ENCODE measurements around the gene GRIN3A.
"Not testable (repeated sequence)": the region's sequence is repeated elsewhere in the genome, so short reads cannot be mapped to it uniquely, and the experiment has no call there.

Gene GRIN3A

DNA sequence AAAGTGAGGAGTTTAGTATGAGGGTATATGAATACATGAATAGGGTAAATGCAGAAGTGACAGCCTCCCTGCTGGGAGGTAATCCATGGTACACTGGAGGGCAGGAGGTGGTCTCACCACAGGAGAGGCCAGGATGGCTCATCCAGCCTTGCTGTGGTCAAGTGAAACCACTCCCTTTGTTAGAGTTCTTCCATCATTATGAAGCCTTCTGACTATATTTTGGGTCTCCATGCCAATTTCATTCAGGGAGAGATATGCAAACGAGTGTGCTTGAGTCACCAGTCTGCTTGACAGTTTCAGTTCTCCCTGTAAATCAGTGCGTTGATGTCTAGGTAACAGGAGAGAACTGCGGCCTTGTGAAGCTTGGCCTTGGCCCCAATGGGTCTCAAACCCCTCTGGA, 160.1 kb downstream of the GRIN3A start:
- no peak for DNase-seq (ENCODE audit: low read depth)

DNA sequence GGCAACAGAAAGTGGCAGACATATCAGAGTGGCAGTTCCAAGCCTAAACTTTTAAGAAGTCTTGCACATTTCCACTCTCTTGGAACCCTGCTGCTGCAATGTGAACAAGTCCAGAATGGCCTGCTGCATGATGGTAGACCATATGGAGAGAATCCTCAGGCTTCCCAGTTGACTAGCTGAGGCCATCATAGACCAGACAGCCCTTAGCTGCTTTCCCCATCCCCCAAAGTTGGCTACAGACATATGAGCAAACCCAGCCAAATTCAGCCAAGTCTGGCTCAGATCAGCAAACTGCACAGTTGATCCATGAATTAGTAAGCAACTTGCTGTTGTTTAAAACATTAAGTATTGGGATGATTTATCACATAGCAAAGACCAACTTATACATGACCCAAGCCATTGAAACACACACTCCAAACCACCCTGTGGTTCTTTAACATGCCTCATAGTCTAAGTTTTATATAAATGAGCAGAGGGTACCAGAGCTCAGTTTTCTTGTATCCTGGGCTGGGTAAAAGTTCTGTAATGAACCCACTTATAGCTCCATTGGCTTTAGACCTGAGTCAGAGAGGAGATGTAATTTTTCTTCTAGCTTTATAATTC, 163.6 kb downstream of the GRIN3A start:
- no peak for DNase-seq (ENCODE audit: low read depth)

DNA sequence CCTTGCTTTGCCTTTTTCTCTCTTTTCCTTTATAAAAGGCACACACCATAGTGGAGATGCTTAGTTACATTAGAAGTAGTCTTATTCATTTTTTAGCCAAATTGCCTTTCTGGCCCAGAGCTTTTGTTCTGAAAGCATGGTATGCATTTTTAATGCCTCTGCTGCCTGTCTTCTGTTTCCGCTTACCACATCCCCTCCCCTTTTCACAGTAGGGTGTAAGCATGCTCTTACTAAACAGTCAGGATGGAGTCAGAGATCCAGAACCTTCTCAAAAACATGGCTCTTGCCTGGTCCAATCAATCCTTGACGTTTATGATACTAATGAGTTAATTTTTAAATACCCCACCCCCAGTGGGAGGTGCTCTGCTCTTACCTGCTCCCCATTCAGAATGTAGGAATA, 166.1 kb downstream of the GRIN3A start:
- no peak for DNase-seq (ENCODE audit: low read depth)

DNA sequence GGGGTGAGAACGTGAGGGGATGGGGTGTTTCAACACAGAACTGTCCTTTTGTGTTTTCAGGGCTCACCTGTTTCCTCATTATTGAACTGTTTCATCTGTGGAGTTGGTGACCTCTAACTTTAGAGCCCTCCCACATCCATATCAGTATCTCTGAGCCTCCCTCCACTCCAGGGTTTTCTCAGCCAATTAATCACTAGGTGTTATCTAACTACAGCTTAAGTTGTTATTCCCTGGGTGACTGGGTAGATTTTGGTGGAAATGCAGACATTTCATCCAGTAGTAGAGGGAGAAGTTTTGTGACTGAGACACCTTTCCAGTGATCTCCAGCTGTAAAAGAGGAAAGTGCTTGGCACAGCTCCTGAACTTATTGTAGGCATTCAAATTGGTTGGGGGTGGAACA, 167.3 kb downstream of the GRIN3A start:
- DNase-seq (ENCODE audit: low read depth): no peak

DNA sequence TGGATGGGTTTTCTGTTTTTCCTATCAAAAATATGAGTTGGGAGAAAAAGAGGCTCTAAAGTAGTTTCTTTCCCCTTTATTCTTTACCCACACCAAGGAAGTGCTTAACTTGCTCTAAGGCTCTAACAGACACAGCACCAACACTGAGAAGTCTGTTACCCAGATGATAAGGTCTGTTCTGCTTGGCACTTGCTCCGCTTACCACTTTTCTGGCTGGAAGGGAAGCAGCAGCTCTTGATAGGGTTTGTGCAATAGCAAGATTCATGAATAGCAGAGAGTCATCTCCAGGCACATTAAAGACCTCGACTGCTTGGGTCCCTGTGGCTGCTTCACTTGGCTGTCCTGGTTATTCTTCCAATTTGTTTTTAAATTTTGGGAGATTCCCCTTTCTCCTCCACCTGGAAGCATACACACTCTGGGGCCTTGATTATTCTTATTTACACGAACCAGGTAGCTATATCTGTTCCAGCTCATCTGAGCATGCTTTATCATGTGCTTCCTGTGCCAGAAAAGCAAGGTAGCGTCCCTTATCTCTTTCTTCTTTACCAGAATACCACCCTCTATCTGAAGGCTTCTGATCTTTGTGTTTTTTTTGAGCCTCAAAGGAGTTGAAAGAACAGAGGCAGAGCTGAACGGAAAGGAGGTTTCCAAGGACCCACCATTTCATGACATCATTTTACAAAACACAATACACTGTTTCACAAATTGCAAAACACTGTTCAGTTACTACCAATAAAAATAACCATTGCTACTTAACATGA, 168.5 kb downstream of the GRIN3A start:
- no peak for DNase-seq (ENCODE audit: low read depth)

DNA sequence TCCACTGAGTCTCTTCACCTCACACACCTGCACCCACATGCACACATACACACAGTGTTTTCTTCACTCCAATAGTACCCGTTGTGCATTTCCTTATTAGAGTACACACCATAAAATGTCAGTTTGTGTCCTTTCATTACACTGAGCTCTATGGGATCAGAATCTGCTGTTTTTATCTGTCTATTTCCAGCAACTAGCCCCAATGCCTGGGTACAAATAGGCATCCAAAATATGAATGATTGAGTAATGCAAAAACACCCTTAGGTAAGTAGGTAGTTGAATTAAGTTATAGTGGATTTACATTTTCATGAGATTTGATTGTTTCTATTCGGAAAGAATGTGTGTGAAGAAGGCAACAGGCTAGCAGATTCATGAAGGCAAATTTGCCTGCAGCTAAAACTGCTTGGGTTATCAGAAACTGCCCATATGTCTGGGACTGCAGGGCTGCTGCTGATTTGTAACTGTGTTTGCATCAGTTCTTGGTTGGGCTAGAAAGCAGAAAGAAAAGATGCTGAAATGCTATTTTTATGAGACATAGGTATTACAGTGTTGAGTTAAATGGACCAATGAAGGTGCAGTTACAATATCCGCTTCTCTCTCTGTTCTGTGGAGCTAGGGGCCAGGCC, 170.6 kb downstream of the GRIN3A start:
- no peak for DNase-seq (ENCODE audit: low read depth)

DNA sequence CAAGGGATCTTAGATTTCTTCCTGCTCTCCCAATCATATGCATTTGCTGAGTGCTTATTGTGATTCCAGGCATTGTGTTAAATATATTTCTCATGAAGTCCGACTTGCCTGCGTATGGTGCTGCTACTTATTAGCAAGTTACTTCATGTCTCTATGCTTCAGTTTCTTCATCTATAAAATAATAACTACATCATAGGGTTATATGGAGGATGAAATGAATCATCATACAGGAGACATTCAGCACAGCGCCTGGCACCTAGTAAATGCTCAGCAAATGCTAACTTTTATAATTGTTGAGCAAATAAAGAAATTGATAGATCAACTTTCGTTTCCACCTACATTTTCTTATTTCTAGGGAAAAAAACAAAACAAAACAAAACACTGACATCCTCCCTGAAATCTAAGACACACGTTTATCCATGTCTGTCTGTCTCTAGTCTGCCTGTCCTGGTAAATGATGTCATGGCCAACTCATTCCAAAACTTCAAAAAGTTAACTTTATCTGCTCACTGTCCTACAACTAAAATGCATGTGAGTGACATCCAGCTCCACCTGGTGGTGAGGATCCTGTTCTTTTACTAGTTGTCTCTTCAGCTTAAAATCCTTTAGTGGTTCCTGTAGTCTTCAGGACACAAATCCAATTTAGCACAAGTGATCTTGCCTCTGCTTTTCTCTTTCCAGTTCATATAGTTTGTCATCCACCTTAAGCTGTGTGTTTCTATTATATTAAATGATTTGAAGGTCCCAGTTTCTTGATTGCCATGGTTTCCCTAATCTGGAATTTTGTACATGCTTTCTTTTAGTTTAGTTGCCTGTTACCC, 171.3 kb downstream of the GRIN3A start:
- no peak for DNase-seq (ENCODE audit: low read depth)

DNA sequence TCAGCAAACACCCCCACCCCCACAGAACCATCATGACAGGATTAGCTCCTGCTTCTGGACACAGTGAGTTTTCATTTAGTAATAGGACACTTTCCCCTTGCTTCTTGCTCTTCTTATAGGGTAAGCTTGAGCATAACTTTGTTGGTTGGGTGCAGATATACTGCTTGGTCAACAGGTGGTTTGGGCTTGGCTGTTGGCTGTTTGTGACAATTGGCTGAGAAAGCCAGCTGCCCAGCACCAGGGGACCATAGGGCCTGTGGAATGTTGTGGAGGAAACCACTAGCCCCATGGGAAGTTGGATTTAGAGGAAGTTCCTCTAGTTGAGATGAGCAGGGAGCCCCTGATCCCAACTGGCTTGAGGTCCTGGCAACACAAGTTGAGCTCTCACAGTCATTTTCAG, 174.2 kb downstream of the GRIN3A start:
- no peak for DNase-seq (ENCODE audit: low read depth)

DNA sequence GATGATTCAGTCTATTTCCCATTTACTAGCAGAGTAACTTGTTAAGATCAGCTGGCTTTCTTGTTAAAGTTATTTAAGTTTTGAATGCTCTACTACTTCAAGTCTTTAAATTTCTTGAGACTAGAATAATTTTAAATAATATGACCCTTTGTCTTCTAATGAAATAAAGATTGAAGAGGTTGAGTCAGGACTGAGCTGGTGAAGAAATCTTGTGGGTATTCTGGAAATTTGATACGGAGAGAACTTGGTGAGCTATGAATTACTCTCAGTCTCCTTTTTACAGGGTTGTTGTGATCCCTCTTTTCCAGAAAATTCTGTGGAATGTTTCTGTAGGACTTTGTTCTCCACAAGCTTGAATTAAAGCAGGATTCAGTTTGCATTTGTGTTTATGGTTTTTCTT, 175.5 kb downstream of the GRIN3A start:
- no peak for DNase-seq (ENCODE audit: low read depth)

DNA sequence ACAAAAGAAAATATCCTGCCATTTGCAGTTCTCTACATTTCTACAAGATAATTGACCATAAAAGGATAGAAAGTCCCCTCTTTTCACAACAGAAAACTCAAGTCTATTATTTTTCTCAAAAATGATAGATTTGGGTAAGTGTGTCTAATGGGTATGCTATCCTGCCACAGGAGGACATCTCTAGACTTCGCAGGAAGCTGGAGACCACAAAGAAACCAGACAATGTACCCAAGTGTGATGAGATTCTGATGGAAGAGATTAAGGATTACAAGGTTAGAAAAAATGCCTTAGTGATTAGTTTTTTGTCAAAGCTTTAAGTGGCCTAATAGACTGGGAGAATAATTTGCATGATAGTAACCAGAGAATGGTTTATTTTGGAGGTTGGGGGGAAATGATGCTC, 176.7 kb downstream of the GRIN3A start:
- DNase-seq (ENCODE audit: low read depth): no peak

DNA sequence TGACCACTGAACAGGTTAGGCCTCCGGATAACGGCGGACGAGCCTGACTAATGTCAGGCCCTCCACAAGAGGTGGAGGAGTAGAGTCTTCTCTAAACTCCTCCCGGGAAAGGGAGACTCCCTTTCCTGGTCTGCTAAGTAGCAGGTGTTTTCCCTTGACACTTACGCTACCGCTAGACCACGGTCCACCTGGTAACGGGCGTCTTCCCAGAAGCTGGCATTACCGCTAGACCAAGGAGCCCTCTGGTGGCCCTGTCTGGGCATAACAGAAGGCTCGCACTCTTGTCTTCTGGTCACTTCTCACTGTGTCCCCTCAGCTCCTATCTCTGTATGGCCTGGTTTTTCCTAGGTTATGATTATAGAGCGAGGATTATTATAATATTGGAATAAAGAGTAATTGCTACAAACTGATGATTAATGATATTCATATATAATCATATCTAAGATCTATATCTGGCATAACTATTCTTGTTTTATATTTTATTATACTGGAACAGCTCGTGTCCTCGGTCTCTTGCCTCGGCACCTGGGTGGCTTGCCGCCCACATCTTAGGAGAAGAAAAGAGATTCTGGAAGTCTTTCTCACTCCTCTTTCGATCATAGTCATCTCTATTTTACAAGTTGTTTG, 188.9 kb downstream of the GRIN3A start:
- not testable (repeated sequence) for DNase-seq (ENCODE audit: low read depth)

DNA sequence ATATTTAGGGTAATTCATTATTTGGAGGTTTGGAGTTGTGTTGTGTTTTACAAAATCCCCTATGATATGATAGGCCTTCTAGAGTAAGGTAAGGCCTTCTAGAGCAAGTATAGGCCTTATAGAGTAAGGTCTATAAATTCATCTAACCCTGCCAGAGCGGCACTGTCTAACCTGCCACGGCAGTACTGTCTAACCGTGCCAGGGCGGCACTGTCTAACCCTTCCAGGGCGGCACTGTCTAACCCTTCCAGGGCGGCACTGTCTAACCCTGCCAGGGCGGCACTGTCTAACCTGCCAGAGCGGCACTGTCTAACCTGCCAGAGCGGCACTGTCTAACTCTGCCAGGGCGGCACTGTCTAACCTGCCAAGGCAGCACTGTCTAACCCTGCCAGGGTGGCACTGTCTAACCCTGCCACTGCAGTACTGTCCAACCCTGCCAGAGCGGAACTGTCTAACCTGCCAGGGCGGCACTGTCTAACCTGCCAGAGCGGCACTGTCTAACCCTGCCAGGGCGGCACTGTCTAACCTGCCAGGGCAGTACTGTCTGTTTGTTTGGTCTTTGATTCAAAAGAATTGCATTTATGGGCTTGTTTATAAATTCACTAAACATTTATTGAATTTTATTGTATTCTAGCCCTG, 195.2 kb downstream of the GRIN3A start:
- DNase-seq (ENCODE audit: low read depth): no peak

DNA sequence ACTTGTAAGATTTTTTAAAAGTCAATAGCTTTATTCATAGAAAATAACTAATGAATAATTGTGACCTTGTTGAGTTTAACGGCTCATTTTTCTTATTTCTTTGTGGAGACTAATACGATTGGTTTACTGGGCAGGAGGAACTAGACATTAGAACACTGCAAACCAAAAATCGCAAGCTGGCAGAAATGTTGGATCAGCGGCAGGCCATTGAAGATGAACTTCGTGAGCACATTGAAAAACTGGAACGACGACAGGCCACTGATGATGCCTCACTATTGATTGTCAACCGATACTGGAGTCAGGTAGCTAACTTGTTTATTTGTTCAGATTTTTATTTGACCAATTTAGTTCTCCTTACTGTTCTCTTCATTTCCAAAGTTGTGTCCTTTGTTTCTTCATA, 198.4 kb downstream of the GRIN3A start:
- DNase-seq (ENCODE audit: low read depth): no peak

DNA sequence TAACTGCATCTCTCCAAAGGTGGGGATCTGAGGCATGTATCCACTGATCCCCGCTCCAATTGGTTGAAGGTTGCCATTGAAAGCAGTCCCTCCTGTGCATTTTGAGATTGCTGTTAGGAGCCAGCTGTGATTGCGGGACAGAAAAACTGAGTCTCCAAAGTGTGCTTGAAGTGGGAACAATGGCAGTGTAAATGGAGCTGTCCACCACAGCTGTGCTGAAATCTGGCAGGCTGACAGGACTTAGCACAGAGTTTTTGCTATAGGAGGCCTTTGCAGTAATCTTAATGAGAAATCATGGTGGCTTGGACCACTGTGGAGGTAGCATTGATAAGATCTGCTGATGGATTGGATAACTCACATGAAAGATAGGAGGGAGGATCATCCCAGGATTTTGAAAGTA, 201.5 kb downstream of the GRIN3A start:
- DNase-seq (ENCODE audit: low read depth): no peak

DNA sequence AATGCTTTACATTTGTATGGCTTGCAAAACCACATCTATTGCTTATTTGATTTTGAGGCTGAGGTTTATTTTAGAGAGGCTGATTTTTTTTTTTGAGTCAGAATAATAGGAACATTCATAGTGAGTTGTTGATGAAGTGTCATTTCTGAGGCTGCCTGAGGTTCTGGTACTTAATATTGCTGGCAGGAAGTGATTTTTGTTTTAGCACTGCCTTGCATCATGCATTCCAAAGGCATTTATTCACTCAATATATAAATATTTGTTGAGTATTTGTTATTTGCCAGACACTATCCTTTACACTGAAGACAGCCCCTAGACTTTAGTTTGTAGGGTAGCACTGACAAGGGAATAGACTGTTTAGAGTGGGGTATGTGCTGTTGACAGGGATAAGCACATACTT, 202.1 kb downstream of the GRIN3A start:
- no peak for DNase-seq (ENCODE audit: low read depth)

DNA sequence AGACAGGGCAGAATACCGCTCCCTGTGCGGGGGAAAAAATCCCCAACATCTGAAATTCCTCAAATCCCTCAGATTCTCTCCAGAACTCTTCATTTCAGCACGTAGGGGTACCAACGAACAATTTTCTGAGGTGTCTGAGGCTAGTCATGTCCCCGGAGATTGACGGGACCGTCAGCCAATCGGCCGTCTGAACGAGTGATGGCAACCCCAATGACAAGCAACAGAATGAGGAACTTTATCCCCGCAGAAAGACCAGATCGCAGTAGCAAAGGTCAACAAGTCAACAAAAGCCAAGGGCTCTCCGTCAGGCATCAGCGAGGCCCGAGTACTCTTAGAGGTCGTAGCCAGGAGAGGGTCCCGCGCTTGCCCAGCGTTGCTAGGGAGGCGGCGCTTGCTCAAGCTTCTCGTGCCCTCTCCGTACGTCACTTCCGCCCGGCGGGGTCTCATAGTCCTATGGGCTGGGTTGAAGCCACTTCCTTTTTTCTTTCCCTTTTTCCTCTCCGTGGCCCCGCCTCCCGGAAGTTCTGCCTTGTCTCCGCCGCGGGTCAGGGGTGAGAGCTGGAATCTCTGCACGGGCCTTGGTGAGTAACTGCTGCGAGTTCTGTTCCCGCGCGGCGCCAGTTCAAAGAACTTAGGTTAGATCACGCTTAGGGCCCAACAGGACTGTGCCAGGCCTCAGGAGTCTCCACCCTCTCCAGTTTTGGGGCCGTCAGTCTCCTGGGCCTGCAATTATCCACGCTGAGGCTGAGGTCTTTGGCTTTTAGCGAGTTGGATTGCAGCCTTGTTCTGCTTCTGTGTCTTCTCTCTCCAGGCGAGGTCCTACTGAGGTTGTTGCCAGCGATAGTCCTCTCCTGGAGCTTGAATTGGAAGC, 204.9 kb downstream of the GRIN3A start, which contains the start of gene RNF20:
Gene RNF20 (plus strand): TSS at position 520 of the 871 bp plus-strand sequence. CDS start 1,571 bp downstream, outside the sequence.
- DNase-seq (ENCODE audit: low read depth): peak; percentile 99

DNA sequence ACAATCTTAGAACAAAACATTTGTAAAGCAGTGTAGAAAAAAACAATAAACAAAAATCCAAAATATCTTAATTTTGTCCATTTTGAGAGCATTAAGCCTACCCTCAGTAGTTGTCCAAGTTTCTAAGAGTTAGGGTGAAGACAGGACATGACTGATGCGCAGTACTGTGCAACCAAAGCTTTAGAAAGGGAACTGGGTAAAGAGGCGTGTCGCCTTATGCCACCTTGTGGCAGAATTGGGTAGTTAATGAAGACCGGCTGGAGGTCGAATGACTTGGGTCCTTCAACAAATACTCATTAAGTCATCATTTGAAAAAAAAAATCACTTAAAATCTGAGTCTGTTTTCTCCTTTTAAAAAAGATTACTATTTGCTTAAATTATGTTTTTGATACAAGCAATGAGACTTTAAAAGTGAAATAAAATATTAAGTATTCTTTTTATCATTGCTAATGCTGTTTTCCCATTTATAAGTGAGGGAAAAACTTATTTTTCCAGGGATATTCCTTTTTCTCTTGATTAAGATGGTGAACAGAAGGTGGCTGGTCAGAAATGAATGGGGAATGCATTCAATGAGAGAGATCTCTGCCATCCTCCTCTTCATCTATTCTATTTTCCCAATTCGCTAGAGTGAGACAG, 208.3 kb downstream of the GRIN3A start:
- peak; percentile 55 for DNase-seq (ENCODE audit: low read depth)

DNA sequence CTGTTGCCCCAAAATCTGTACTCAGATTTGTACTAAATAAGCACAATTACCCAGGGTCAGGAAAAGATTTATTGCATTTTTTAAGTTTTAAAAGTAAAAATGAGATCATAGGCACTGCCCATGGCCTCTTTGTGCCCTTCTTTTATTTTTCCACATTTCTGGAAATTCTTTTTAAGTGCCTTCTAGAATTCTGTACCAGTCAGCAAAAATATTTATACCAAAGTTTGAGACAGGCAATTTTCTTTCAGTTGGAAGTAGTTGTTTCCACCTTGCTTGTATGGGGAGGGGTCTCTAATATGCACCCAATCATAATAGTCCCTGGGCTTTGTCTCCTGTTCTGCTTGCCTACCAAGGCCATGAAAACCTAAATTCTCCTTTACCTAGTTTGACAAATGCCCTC, 210.4 kb downstream of the GRIN3A start:
- no peak for DNase-seq (ENCODE audit: low read depth)

DNA sequence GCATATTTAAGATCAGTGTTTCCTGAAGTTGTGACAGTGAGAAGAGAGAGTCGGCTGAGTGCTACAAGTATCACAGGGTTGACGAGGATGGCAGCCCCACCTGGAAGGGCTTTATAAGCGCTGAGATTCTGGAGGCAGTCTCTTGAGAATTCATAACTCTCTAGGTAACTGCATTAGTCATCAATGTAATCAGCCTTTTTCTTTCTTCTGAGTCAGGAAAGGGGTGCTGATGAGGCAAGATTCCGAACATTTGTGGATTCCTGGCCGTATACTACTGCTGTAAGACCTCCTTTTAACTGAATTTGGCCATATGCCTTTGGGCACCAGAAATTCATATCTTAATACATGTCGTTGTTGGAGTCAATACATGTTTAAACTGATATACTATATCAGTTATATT, 211.4 kb downstream of the GRIN3A start:
- no peak for DNase-seq (ENCODE audit: low read depth)

DNA sequence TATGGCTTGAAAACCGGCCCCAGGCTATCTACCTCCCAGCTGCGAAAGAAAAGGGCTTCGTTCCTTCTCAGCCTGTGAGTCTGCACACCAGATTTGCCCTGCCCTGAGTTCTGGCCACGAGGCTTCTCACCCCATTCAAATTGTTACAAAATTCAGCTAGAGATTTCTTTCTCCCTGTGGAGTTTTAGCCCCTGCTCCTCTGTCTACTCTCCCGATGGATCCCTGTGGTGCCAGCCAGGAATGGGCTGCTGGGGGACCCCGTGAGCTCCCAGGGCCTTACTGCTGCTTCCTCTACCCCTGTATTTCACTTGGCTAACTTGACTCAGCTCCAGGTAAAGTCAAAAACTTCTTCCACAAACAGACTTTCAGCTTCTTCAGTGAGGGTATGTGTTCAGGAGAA, 214.1 kb downstream of the GRIN3A start:
- DNase-seq (ENCODE audit: low read depth): no peak

Measured in GM04504 (cell line).